ENCODE results near the gene TAMALIN. TPM values are rescaled to one million over a fixed set of nuclear protein-coding genes. Genes with fewer than 3 reads are reported as not detected.
A peak's percentile ranks its signal among the peaks of the same experiment; 100 is the strongest.

The TAMALIN gene
- total and polyA plus RNA-seq, 9 donors, result 16.8 to 84.1 (median 32.2) TPM

DNA sequence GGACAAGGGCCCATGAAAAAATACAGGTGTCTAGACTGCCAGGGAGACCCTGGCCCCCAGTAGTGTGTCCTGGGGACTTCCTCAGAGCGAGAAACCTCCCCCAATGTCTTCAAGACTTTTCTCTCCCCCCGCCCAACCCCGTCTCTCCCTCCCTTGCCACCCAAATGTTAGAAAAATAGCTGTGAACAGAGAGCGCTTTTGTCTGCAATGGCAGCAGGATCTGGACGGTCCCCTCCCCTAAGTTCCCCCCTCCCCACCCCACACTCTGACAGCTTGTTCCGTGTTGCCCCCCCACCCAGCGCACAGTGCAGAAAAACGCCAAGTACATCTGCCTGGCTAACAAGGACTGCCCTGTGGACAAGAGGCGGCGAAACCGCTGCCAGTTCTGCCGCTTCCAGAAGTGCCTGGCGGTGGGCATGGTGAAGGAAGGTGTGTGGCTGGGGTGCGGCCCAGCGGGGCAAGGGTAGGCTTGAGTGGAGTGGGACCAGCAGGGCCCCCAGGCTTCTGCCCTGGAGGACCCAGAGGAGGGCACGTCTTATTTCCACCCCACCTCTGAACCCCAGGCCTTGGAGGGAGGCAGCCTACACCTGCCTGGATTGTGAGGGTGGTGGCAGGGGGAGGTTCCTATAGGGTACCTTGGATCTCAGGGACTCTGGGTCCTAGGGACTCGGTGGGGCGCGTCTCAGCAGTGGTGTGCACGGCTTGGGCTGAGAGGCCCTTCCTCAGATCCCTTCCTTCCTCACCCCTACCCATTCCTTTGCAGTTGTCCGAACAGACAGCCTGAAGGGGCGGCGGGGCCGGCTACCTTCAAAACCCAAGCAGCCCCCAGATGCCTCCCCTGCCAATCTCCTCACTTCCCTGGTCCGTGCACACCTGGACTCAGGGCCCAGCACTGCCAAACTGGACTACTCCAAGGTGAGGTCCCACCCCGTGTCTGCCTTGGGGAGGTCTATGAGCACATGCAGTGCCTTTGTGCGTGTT is 49.3 kb downstream of the TAMALIN start:
- peak; percentile 47 to 78 (median 71) for DNase-seq
- no peaks in the 10 kb centered on the region for H3K27me3 ChIP-seq
- peaks cover 5% of the 10 kb centered on the region for H3K4me1 ChIP-seq (ENCODE audit: insufficient read depth)
- intact Hi-C loops (cut with DNase I), result no loop called here
- H3K9me3 ChIP-seq, result no peaks in the 10 kb centered on the region
- no peaks in the 10 kb centered on the region for H3K36me3 ChIP-seq
- TF ChIP-seq, protein P1, sequence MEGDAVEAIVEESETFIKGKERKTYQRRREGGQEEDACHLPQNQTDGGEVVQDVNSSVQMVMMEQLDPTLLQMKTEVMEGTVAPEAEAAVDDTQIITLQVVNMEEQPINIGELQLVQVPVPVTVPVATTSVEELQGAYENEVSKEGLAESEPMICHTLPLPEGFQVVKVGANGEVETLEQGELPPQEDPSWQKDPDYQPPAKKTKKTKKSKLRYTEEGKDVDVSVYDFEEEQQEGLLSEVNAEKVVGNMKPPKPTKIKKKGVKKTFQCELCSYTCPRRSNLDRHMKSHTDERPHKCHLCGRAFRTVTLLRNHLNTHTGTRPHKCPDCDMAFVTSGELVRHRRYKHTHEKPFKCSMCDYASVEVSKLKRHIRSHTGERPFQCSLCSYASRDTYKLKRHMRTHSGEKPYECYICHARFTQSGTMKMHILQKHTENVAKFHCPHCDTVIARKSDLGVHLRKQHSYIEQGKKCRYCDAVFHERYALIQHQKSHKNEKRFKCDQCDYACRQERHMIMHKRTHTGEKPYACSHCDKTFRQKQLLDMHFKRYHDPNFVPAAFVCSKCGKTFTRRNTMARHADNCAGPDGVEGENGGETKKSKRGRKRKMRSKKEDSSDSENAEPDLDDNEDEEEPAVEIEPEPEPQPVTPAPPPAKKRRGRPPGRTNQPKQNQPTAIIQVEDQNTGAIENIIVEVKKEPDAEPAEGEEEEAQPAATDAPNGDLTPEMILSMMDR (IDR thresholded peaks at IDR 0.05), result peak in 1 of 3 donors; percentile 8
- TF ChIP-seq EP300 (IDR thresholded peaks at IDR 0.05), result no peak
- no peak for TF ChIP-seq POLR2A (IDR thresholded peaks at IDR 0.05)
- H3K27ac ChIP-seq, result peak overlapping the region in 1 of 2 donors; percentile 37
- no peak overlapping the region for H3K4me3 ChIP-seq
- WGBS, 3 donors, result 85 to 90% (median 86%) methylated on average over 27 of the region's 27 CpGs

DNA sequence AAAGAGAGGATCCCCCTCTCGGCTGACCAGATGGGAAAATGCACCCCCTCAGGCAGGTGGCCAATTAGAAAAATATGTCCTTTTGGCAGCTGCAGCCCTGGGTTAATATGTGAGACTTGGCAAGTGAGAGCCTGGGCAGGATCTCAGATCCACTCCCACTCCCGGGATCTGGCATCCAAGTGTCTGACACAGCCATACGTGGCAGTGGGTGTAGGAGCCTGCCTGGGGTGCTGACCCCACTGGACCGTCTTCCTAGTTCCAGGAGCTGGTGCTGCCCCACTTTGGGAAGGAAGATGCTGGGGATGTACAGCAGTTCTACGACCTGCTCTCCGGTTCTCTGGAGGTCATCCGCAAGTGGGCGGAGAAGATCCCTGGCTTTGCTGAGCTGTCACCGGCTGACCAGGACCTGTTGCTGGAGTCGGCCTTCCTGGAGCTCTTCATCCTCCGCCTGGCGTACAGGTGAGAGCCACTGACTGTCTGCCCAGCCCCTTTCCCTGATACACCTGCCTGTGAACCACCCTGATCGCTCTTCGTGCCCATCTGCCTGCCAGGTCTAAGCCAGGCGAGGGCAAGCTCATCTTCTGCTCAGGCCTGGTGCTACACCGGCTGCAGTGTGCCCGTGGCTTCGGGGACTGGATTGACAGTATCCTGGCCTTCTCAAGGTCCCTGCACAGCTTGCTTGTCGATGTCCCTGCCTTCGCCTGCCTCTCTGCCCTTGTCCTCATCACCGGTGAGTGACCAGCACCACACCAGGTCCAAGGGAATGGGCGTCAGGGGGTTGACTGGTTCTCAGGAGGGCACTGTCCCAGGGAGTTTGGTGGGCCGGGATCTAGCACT is 50.3 kb downstream of the TAMALIN start:
- 73 to 75% (median 74%) methylated on average over 23 of the region's 23 CpGs for WGBS, 3 donors
- no peaks in the 10 kb centered on the region for H3K36me3 ChIP-seq
- H3K27ac ChIP-seq, result no peak overlapping the region
- no peak overlapping the region for H3K4me3 ChIP-seq
- H3K27me3 ChIP-seq, result no peaks in the 10 kb centered on the region
- H3K9me3 ChIP-seq, result no peaks in the 10 kb centered on the region
- peak; percentile 46 to 78 (median 67) for DNase-seq
- TF ChIP-seq POLR2A (IDR thresholded peaks at IDR 0.05) (no peak), EP300 (IDR thresholded peaks at IDR 0.05) (no peak)
- TF ChIP-seq, protein P1 (IDR thresholded peaks at IDR 0.05), result no peak
- intact Hi-C loops (cut with DNase I), result no loop called here
- peaks cover 5% of the 10 kb centered on the region for H3K4me1 ChIP-seq (ENCODE audit: insufficient read depth)

DNA sequence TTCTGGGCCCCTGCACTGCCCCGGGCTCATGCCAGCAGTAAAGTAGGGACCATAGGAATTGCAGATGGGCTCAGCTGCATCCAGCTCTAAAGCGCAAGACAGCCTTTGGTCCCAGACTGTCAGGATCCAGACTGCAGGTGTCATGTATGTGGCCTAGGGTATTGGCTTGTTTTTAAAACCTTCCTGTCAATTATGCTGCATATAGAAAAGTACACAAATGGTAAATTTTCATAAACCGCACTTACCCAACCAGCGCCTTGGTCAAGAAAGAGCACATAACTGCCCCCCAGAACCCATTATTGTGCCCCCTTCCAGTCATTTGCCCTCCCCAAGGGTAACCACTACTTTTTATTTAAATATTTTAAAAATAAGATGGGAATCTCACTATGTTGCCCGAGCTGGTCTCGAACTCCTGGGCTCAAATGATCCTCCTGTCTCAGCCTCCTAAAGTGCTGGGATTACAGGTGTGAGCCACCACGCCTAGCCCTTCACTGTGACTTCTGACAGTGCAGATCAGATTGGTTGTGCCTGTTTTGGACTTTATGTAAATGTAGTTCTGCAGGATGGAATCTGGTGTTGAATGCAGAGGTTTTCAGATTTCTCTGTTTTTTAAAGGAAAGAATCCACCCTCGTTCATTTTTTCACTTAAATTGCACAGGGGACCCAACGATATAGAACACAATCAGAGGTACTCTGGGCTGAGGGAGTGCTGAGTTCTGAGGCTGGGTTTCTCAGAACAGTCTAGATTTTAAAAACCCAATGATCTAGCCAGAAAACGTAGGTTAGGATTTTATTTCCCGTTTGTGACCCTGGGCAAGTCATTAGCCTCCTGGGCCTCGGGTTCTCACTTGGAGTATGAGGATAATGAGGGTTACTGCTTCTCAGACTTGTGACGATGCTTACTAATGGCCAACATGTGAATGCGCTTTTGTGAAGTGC is 51.2 kb downstream of the TAMALIN start:
- no peaks in the 10 kb centered on the region for H3K9me3 ChIP-seq
- no peak overlapping the region for H3K27ac ChIP-seq
- H3K4me3 ChIP-seq, result no peak overlapping the region
- WGBS, 3 donors, result 87 to 93% (median 90%) methylated on average over 14 of the region's 14 CpGs
- H3K36me3 ChIP-seq, result no peaks in the 10 kb centered on the region
- no peaks in the 10 kb centered on the region for H3K27me3 ChIP-seq
- intact Hi-C loops (cut with DNase I), result no loop called here
- TF ChIP-seq, protein P1 (IDR thresholded peaks at IDR 0.05), result no peak
- TF ChIP-seq POLR2A (IDR thresholded peaks at IDR 0.05), result no peak
- no peak for TF ChIP-seq EP300 (IDR thresholded peaks at IDR 0.05)
- peaks cover 10% of the 10 kb centered on the region for H3K4me1 ChIP-seq (ENCODE audit: insufficient read depth)
- DNase-seq, result peak in 1 of 5 donors; percentile 44

Measured in ovary (tissue), 9 donors.